ENCODE data around the gene FAM217B.

DNA sequence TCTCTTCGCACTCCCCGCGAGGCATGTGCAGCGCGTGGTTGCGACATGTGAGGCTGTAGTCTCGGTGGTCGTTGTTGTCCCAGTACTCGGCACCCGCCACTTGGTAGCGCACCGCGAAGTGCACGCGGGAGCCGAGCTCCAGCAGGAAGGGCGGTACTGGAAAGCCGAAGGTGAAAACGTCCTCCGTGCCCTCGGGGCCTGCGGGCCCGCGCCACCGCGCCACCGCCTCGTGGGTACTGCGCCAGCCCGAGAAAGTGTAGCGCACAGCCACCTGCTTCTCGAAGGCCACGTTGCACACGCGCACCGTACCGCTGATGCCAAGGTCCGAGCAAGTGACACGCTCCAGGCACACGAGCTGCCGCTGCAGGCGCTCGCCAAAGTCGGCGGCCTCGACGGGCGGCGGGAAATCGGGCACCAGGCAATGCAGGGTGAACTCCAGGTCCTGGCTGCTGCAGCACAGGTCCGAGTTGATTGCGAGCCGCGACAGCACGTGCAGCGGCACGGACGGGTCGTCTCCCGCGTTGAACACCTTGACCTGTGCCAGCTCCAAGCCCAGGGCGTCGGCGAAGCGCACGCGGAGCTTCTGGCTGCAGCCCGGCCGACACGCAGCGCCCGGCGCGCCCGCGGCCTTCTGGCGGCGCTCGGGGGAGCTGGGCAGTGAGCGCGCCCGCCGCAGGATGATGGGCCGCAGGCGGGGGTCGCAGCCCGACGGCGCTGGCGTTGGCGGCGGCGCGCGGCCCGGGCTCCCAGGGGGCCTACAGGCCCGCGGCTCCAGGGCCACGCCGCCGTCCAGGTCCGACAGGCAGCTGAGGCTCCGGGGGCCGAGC is 924 bp upstream of the FAM217B start:
- TF ChIP-seq CTCF (IDR thresholded peaks at IDR 0.05) = no peak
- TF ChIP-seq POLR2A (IDR thresholded peaks at IDR 0.05) = no peak
